NOMO-1 (cell line): ENCODE results near the gene GSTM5.
"Not testable (repeated sequence)": the region's sequence is repeated elsewhere in the genome, so short reads cannot be mapped to it uniquely, and the experiment has no call there.

Experiments
- DNase-seq, 2 experiments: peaks; one replicate each; lab custom pipeline; 2025; ENCODE audit not compliant: unreplicated experiment in 2 of 2; lab: John Stamatoyannopoulos, UW

Gene GSTM5

GRCh38 chr1:109711593-109712320, at the start of gene GSTM5:
TSS of gene GSTM5 (plus strand) at chr1:109712251. CDS start at chr1:109712313, 62 bp downstream.
- not testable (repeated sequence) for DNase-seq

GRCh38 chr1:109664671-109665070, 47.4 kb upstream of the GSTM5 start:
- DNase-seq, result no peak

- peak; percentile 65 to 72 for DNase-seq
Observed at GRCh38 chr1:109667452-109668122, 44.5 kb upstream of the GSTM5 start, which contains the start of gene GSTM2. TSS of gene GSTM2 (plus strand) at chr1:109668057. CDS start at chr1:109668116, 59 bp downstream.

- DNase-seq, result no peak
Observed at GRCh38 chr1:109668123-109668775, 43.8 kb upstream of the GSTM5 start.

GRCh38 chr1:109669246-109669948, 42.7 kb upstream of the GSTM5 start:
- DNase-seq, result no peak

- DNase-seq, result not testable (repeated sequence)
Observed at GRCh38 chr1:109669949-109670302, 42.1 kb upstream of the GSTM5 start.

- DNase-seq, result no peak
Observed at GRCh38 chr1:109671067-109671466, 41.0 kb upstream of the GSTM5 start.

GRCh38 chr1:109673861-109674260, 38.2 kb upstream of the GSTM5 start:
- not testable (repeated sequence) for DNase-seq

GRCh38 chr1:109676683-109677381, 35.2 kb upstream of the GSTM5 start:
- DNase-seq, result not testable (repeated sequence)

GRCh38 chr1:109677459-109677858, 34.6 kb upstream of the GSTM5 start:
- no peak for DNase-seq

- DNase-seq, result not testable (repeated sequence)
Observed at GRCh38 chr1:109678637-109679036, 33.4 kb upstream of the GSTM5 start.

- not testable (repeated sequence) for DNase-seq
Observed at GRCh38 chr1:109684777-109685176, 27.3 kb upstream of the GSTM5 start.

GRCh38 chr1:109685399-109685798, 26.7 kb upstream of the GSTM5 start:
- DNase-seq, result not testable (repeated sequence)

GRCh38 chr1:109685890-109686289, 26.2 kb upstream of the GSTM5 start:
- DNase-seq, result not testable (repeated sequence)

- DNase-seq, result not testable (repeated sequence)
Observed at GRCh38 chr1:109687109-109687508, 24.9 kb upstream of the GSTM5 start.

GRCh38 chr1:109687641-109688499, 24.2 kb upstream of the GSTM5 start, which contains the start of gene GSTM1:
TSS of gene GSTM1 (plus strand) at chr1:109687817. CDS start at chr1:109687874, 57 bp downstream.
- no peak for DNase-seq

GRCh38 chr1:109689844-109690405, 22.1 kb upstream of the GSTM5 start:
- DNase-seq, result no peak

GRCh38 chr1:109691759-109692158, 20.3 kb upstream of the GSTM5 start:
- DNase-seq, result no peak

GRCh38 chr1:109694400-109694799, 17.7 kb upstream of the GSTM5 start:
- not testable (repeated sequence) for DNase-seq
